Keratinocyte (primary cell): ENCODE measurements around the gene EMC10.

ENCODE experiments used
- EZH2 ChIP-seq: IDR thresholded peaks from one replicate; pipeline ENCODE4 v1.6.1; 2012; ENCODE audit warnings: inconsistent platforms, mild to moderate bottlenecking, low read length, moderate library complexity
- TF ChIP-seq, protein P1 (sequence below), 3 experiments: IDR thresholded peaks in 1 of 3; conservative IDR thresholded peaks in 1 of 3; optimal IDR thresholded peaks in 1 of 3; 2 replicates in 2 of 3; 3 replicates in 1 of 3; pipeline versions ENCODE3 to v1.5.1; 2011; ENCODE audit warnings: low read length in 3 of 3, mild to moderate bottlenecking in 3 of 3, moderate library complexity in 2 of 3, control low read depth in 1 of 3, inconsistent platforms in 1 of 3; ENCODE audit not compliant: insufficient read depth in 2 of 3; ENCODE audit errors: extremely low read depth in 1 of 3

DNA sequence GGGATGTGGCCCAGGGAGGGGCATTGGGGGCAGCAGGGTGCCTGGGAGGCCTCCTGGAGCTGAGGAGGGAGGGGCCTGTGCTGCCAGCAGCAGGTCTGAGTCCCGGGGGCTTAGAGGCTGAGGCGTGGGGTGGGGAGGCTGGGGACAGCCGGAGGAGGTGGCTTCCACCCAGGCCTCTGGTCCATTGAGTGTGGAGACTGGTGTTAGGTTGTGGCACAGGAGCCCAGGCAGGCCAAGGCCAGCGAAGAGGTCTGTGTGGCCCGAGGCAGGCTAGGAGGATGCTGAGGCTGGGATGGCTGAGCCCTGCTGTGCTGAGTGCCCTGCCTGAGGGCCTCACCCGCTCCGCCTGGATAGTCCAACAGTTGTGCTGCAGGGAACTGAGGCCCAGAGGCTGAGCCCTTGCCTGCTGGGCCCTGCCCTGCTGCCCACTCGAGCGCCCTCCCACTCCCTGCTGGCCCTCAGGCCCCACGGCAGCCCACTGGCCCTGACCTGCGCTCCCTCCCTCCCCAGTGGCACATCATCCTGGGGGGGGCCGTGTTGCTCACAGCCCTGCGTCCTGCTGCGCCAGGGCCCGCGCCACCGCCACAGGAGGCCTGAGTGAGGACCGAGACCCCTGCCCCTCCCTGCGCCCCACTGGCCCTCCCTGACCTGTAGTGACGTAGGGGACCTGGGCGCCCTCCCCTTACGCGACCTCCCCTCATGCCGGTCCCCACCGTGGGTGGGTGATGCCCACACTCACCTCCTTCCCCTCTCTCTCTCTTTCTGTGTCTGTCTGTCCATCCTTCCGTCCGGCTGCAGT, 5.2 kb downstream of the EMC10 start:
- TF ChIP-seq, protein P1, sequence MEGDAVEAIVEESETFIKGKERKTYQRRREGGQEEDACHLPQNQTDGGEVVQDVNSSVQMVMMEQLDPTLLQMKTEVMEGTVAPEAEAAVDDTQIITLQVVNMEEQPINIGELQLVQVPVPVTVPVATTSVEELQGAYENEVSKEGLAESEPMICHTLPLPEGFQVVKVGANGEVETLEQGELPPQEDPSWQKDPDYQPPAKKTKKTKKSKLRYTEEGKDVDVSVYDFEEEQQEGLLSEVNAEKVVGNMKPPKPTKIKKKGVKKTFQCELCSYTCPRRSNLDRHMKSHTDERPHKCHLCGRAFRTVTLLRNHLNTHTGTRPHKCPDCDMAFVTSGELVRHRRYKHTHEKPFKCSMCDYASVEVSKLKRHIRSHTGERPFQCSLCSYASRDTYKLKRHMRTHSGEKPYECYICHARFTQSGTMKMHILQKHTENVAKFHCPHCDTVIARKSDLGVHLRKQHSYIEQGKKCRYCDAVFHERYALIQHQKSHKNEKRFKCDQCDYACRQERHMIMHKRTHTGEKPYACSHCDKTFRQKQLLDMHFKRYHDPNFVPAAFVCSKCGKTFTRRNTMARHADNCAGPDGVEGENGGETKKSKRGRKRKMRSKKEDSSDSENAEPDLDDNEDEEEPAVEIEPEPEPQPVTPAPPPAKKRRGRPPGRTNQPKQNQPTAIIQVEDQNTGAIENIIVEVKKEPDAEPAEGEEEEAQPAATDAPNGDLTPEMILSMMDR (optimal IDR thresholded peaks at IDR 0.05 in 1 of 3, IDR thresholded peaks at IDR 0.05 in 1 of 3, conservative IDR thresholded peaks at IDR 0.05 in 1 of 3; ENCODE audit: extremely low read depth in 1 of 3, insufficient read depth in 2 of 3, low read length in 3 of 3), result no peak
- no peak for TF ChIP-seq EZH2
